Central memory CD8-positive, alpha-beta T cell (primary cell): ENCODE results near the gene NIPAL4.
"Not testable (repeated sequence)": the region's sequence is repeated elsewhere in the genome, so short reads cannot be mapped to it uniquely, and the experiment has no call there.

Experiments
- ATAC-seq: fragments of 150-1000 bp; cut with Tn5 transposase; replicated peaks from 2 replicates; pipeline ENCODE4 v1.10.0; 2022; ENCODE audit warnings: mild to moderate bottlenecking, moderate FRiP score, moderate number of reproducible peaks; ENCODE audit not compliant: poor library complexity, severe bottlenecking; ENCODE audit errors: extremely low read depth
- DNase-seq, 2 donors: peaks; one replicate each; pipeline ENCODE4 v3.0.0; 2021; ENCODE audit warnings: low spot score in 2 of 2
- H3K27ac Mint-ChIP-seq: one replicate; pipeline ENCODE4 v1.8.0; 2022; ENCODE audit warnings: low read depth, mild to moderate bottlenecking, moderate library complexity, mixed read lengths
- H3K27me3 Mint-ChIP-seq: one replicate; pipeline ENCODE4 v1.8.0; 2022; ENCODE audit warnings: mixed read lengths
- H3K36me3 Mint-ChIP-seq: one replicate; pipeline ENCODE4 v1.8.0; 2022; ENCODE audit warnings: mild to moderate bottlenecking, moderate library complexity, mixed read lengths; ENCODE audit not compliant: insufficient read depth
- H3K4me1 Mint-ChIP-seq: one replicate; pipeline ENCODE4 v1.8.0; 2022; ENCODE audit warnings: mixed read lengths
- H3K4me3 Mint-ChIP-seq: one replicate; pipeline ENCODE4 v1.8.0; 2022; ENCODE audit warnings: mild to moderate bottlenecking, moderate library complexity, mixed read lengths
- H3K9me3 Mint-ChIP-seq: one replicate; pipeline ENCODE4 v1.8.0; 2022; ENCODE audit warnings: mixed read lengths

NIPAL4 gene

GRCh38 chr5:157481666-157482065 is 21.7 kb downstream of the NIPAL4 start:
- Mint-ChIP-seq H3K27ac (no peak overlapping the region), H3K27me3 (no peaks in the 10 kb centered on the region), H3K9me3 (no peaks in the 10 kb centered on the region), H3K36me3 (peaks cover 26% of the 10 kb centered on the region), H3K4me3 (no peak overlapping the region), H3K4me1 (peaks cover 4% of the 10 kb centered on the region)
- DNase-seq (no peak), ATAC-seq (no peak)

- not testable (repeated sequence) for H3K4me3 Mint-ChIP-seq, H3K27me3 Mint-ChIP-seq, ATAC-seq, H3K27ac Mint-ChIP-seq, DNase-seq, H3K9me3 Mint-ChIP-seq
- Mint-ChIP-seq H3K36me3 (peaks cover 20% of the 10 kb centered on the region), H3K4me1 (peaks cover 15% of the 10 kb centered on the region)
Observed at GRCh38 chr5:157482702-157483101, 22.7 kb downstream of the NIPAL4 start.

- no peak overlapping the region for H3K27ac Mint-ChIP-seq
- H3K36me3 Mint-ChIP-seq: peaks cover 23% of the 10 kb centered on the region
- ATAC-seq: no peak
- DNase-seq: no peak
- H3K4me1 Mint-ChIP-seq: peaks cover 17% of the 10 kb centered on the region
- no peaks in the 10 kb centered on the region for H3K27me3 Mint-ChIP-seq
- no peaks in the 10 kb centered on the region for H3K9me3 Mint-ChIP-seq
- no peak overlapping the region for H3K4me3 Mint-ChIP-seq
Observed at GRCh38 chr5:157484768-157485167, 24.8 kb downstream of the NIPAL4 start.

- Mint-ChIP-seq H3K4me1 (peaks cover 17% of the 10 kb centered on the region), H3K9me3 (no peaks in the 10 kb centered on the region), H3K27me3 (no peaks in the 10 kb centered on the region), H3K4me3 (no peak overlapping the region), H3K36me3 (peaks cover 20% of the 10 kb centered on the region), H3K27ac (no peak overlapping the region)
- DNase-seq (no peak), ATAC-seq (no peak)
Observed at GRCh38 chr5:157485340-157485739, 25.3 kb downstream of the NIPAL4 start.

GRCh38 chr5:157485811-157486210 is 25.8 kb downstream of the NIPAL4 start:
- DNase-seq (no peak), ATAC-seq (no peak)
- Mint-ChIP-seq H3K27me3 (no peaks in the 10 kb centered on the region), H3K4me1 (peaks cover 17% of the 10 kb centered on the region), H3K27ac (no peak overlapping the region), H3K4me3 (no peak overlapping the region), H3K36me3 (peaks cover 22% of the 10 kb centered on the region), H3K9me3 (no peaks in the 10 kb centered on the region)

GRCh38 chr5:157486221-157486681 is 26.2 kb downstream of the NIPAL4 start:
- no peak overlapping the region for H3K27ac Mint-ChIP-seq
- H3K9me3 Mint-ChIP-seq: no peaks in the 10 kb centered on the region
- H3K4me1 Mint-ChIP-seq: peaks cover 17% of the 10 kb centered on the region
- peaks cover 23% of the 10 kb centered on the region for H3K36me3 Mint-ChIP-seq
- no peaks in the 10 kb centered on the region for H3K27me3 Mint-ChIP-seq
- ATAC-seq (peak; percentile 61), DNase-seq (no peak)
- H3K4me3 Mint-ChIP-seq: no peak overlapping the region

- H3K27me3 Mint-ChIP-seq: no peaks in the 10 kb centered on the region
- peak; percentile 31 for ATAC-seq
- peaks cover 22% of the 10 kb centered on the region for H3K36me3 Mint-ChIP-seq
- peaks cover 17% of the 10 kb centered on the region for H3K4me1 Mint-ChIP-seq
- peak overlapping the region; percentile 45 for H3K27ac Mint-ChIP-seq
- H3K9me3 Mint-ChIP-seq: no peaks in the 10 kb centered on the region
- DNase-seq: no peak
- H3K4me3 Mint-ChIP-seq: peak overlapping the region; percentile 6
Observed at GRCh38 chr5:157486861-157487260, 26.8 kb downstream of the NIPAL4 start.

GRCh38 chr5:157487358-157487757 is 27.3 kb downstream of the NIPAL4 start:
- ATAC-seq (peak; percentile 53), DNase-seq (no peak)
- Mint-ChIP-seq H3K27ac (peak overlapping the region; percentile 45), H3K36me3 (peaks cover 19% of the 10 kb centered on the region), H3K27me3 (no peaks in the 10 kb centered on the region), H3K4me1 (peaks cover 17% of the 10 kb centered on the region), H3K9me3 (no peaks in the 10 kb centered on the region), H3K4me3 (peak overlapping the region; percentile 6)

GRCh38 chr5:157491471-157491995 is 31.5 kb downstream of the NIPAL4 start:
- ATAC-seq (no peak), DNase-seq (no peak)
- Mint-ChIP-seq H3K27me3 (no peaks in the 10 kb centered on the region), H3K9me3 (no peaks in the 10 kb centered on the region), H3K36me3 (peaks cover 13% of the 10 kb centered on the region), H3K4me1 (peaks cover 14% of the 10 kb centered on the region), H3K4me3 (no peak overlapping the region), H3K27ac (no peak overlapping the region)

- H3K27ac Mint-ChIP-seq: no peak overlapping the region
- peaks cover under 1% of the 10 kb centered on the region for H3K4me1 Mint-ChIP-seq
- H3K4me3 Mint-ChIP-seq: no peak overlapping the region
- no peak for ATAC-seq
- no peak for DNase-seq
- H3K9me3 Mint-ChIP-seq: no peaks in the 10 kb centered on the region
- no peaks in the 10 kb centered on the region for H3K27me3 Mint-ChIP-seq
- H3K36me3 Mint-ChIP-seq: peaks cover 13% of the 10 kb centered on the region
Observed at GRCh38 chr5:157492886-157493285, 32.9 kb downstream of the NIPAL4 start.

- H3K9me3 Mint-ChIP-seq: no peaks in the 10 kb centered on the region
- no peaks in the 10 kb centered on the region for H3K27me3 Mint-ChIP-seq
- H3K27ac Mint-ChIP-seq: no peak overlapping the region
- peaks cover 11% of the 10 kb centered on the region for H3K36me3 Mint-ChIP-seq
- DNase-seq (no peak), ATAC-seq (no peak)
- H3K4me3 Mint-ChIP-seq: no peak overlapping the region
- H3K4me1 Mint-ChIP-seq: no peaks in the 10 kb centered on the region
Observed at GRCh38 chr5:157494178-157494832, 34.3 kb downstream of the NIPAL4 start.

GRCh38 chr5:157496864-157497263 is 36.9 kb downstream of the NIPAL4 start:
- Mint-ChIP-seq H3K27me3 (no peaks in the 10 kb centered on the region), H3K4me3 (no peak overlapping the region), H3K9me3 (no peaks in the 10 kb centered on the region), H3K4me1 (no peaks in the 10 kb centered on the region), H3K27ac (no peak overlapping the region), H3K36me3 (peaks cover 12% of the 10 kb centered on the region)
- DNase-seq: no peak
- ATAC-seq: no peak

GRCh38 chr5:157497875-157498611 is 38.0 kb downstream of the NIPAL4 start:
- Mint-ChIP-seq H3K27me3 (no peaks in the 10 kb centered on the region), H3K27ac (no peak overlapping the region), H3K4me3 (no peak overlapping the region), H3K4me1 (no peaks in the 10 kb centered on the region), H3K9me3 (no peaks in the 10 kb centered on the region), H3K36me3 (peaks cover 12% of the 10 kb centered on the region)
- no peak for DNase-seq
- no peak for ATAC-seq
